DOHH2 (cell line): ENCODE data around the gene KRT14.

Experiments used
- CTCF ChIP-seq: fragments of 200-600 bp; sonication (generic); IDR thresholded peaks from one replicate; pipeline ENCODE4 v1.5.1; 2014; ENCODE audit warnings: antibody characterized with exemption, mild to moderate bottlenecking, low read depth, low read length; ENCODE audit not compliant: poor library complexity, severe bottlenecking
- EZH2phosphoT487 ChIP-seq: fragments of 200-600 bp; sonication (generic); IDR thresholded peaks from 2 replicates; pipeline ENCODE4 v1.6.1; 2017; ENCODE audit warnings: borderline replicate concordance, mild to moderate bottlenecking, antibody characterized with exemption, low read length, moderate library complexity, mixed read lengths

GRCh38 chr17:41539979-41540701 lies 46.6 kb downstream of the KRT14 start:
- TF ChIP-seq CTCF (no peak), EZH2phosphoT487 (no peak)
